ENCODE measurements around the gene KCNQ4.
A peak's percentile ranks its signal among the peaks of the same experiment; 100 is the strongest.

KCNQ4 gene

GRCh38 chr1:40872276-40872675, 88.7 kb downstream of the KCNQ4 start:
- no peak for DNase-seq

- DNase-seq = no peak
Observed at GRCh38 chr1:40873863-40874472, 90.4 kb downstream of the KCNQ4 start.

GRCh38 chr1:40876436-40876761, 92.8 kb downstream of the KCNQ4 start:
- no peak for DNase-seq

GRCh38 chr1:40876891-40877290, 93.3 kb downstream of the KCNQ4 start:
- DNase-seq = no peak

GRCh38 chr1:40877698-40878097, 94.1 kb downstream of the KCNQ4 start:
- peak; percentile 33 for DNase-seq

- no peak for DNase-seq
Observed at GRCh38 chr1:40878906-40879305, 95.3 kb downstream of the KCNQ4 start.

GRCh38 chr1:40879482-40880175, 96.0 kb downstream of the KCNQ4 start:
- DNase-seq = no peak

GRCh38 chr1:40880813-40881549, 97.4 kb downstream of the KCNQ4 start:
- no peak for DNase-seq

GRCh38 chr1:40884055-40884795, 100.6 kb downstream of the KCNQ4 start:
- no peak for DNase-seq

GRCh38 chr1:40886318-40887011, 102.9 kb downstream of the KCNQ4 start:
- no peak for DNase-seq

- no peak for DNase-seq
Observed at GRCh38 chr1:40887012-40887378, 103.4 kb downstream of the KCNQ4 start.

- DNase-seq = no peak
Observed at GRCh38 chr1:40887652-40888051, 104.1 kb downstream of the KCNQ4 start.

All from stimulated activated CD4-positive, alpha-beta T cell treated with anti-CD3 and anti-CD28 coated beads, Interleukin-12 subunit alpha, Interleukin-12 subunit beta, amount 100 ng/mL, for 4 hours (primary cell).